Activated T-cell treated with anti-CD3 and anti-CD28 coated beads for 4 hours (primary cell): ENCODE measurements around the gene RHD.
A peak's percentile ranks its signal among the peaks of the same experiment; 100 is the strongest.
"Not testable (repeated sequence)": the region's sequence is repeated elsewhere in the genome, so short reads cannot be mapped to it uniquely, and the experiment has no call there.

Experiments
- DNase-seq: peaks from one replicate; pipeline ENCODE4 v3.0.0-alpha.2; 2020

Gene RHD

GRCh38 chr1:25272238-25272637, at the start of gene RHD:
Gene RHD, plus strand, starts transcription at chr1:25272509. Its CDS starts 39 bp downstream, at chr1:25272548.
- not testable (repeated sequence) for DNase-seq

- no peak for DNase-seq
These were observed 49.7 kb upstream of the RHD start for GRCh38 chr1:25222606-25223005.

GRCh38 chr1:25223471-25223870, 48.8 kb upstream of the RHD start:
- DNase-seq = no peak

- DNase-seq = peak; percentile 83
These were observed 40.1 kb upstream of the RHD start, which contains the start of gene SYF2 for GRCh38 chr1:25232027-25232865. Gene SYF2, minus strand, starts transcription at chr1:25232502. Its CDS starts 35 bp downstream, at chr1:25232467.

- peak; percentile 14 for DNase-seq
These were observed 39.2 kb upstream of the RHD start for GRCh38 chr1:25232866-25233784.

GRCh38 chr1:25235411-25235810, 36.9 kb upstream of the RHD start:
- DNase-seq = not testable (repeated sequence)

- DNase-seq = not testable (repeated sequence)
These were observed 36.0 kb upstream of the RHD start for GRCh38 chr1:25236261-25236660.

- no peak for DNase-seq
These were observed 34.3 kb upstream of the RHD start for GRCh38 chr1:25238046-25238445.

- DNase-seq = peak; percentile 64
These were observed 32.4 kb upstream of the RHD start for GRCh38 chr1:25239681-25240541.

- no peak for DNase-seq
These were observed 28.4 kb upstream of the RHD start for GRCh38 chr1:25243907-25244306.

GRCh38 chr1:25245393-25245792, 26.9 kb upstream of the RHD start:
- DNase-seq = no peak

GRCh38 chr1:25245809-25246599, 26.3 kb upstream of the RHD start:
- DNase-seq = no peak

GRCh38 chr1:25246600-25247023, 25.7 kb upstream of the RHD start:
- no peak for DNase-seq

GRCh38 chr1:25247024-25247828, 25.1 kb upstream of the RHD start, which contains the start of gene RSRP1:
Gene RSRP1, minus strand, starts transcription at chr1:25247454. Its CDS starts 491 bp downstream, at chr1:25246963.
- peak; percentile 99 for DNase-seq

- DNase-seq = no peak
These were observed 24.2 kb upstream of the RHD start for GRCh38 chr1:25247829-25248754.

- no peak for DNase-seq
These were observed 18.4 kb upstream of the RHD start for GRCh38 chr1:25253911-25254310.

GRCh38 chr1:25255706-25256577, 16.4 kb upstream of the RHD start:
- no peak for DNase-seq

- no peak for DNase-seq
These were observed 15.7 kb upstream of the RHD start for GRCh38 chr1:25256578-25256965.

- DNase-seq = no peak
These were observed 15.1 kb upstream of the RHD start for GRCh38 chr1:25257196-25257595.
